B cell (primary cell): ENCODE results near the gene MYBPC3. TPM values are rescaled to one million over a fixed set of nuclear protein-coding genes. Genes with fewer than 3 reads are reported as not detected.

Experiments
- ATAC-seq: fragments of 200-7000 bp; cut with Tn5 transposase; one replicate; pipeline ENCODE4 v1.10.0; 2021; ENCODE audit warnings: low read depth, mild to moderate bottlenecking, moderate number of reproducible peaks, moderate library complexity
- CTCF ChIA-PET: fragments of 350-600 bp; sonication (Branson Sonifier 250); formaldehyde crosslinking; loops from one replicate; lab custom pipeline; 2021; ENCODE audit warnings: antibody characterized with exemption, inconsistent platforms; lab: Charles Lee
- POLR2A ChIA-PET: fragments of 350-600 bp; sonication (Branson Sonifier 250); formaldehyde crosslinking; loops from one replicate; lab custom pipeline; 2021; ENCODE audit warnings: antibody characterized with exemption; lab: Charles Lee
- DNase-seq: peaks from one replicate; pipeline ENCODE4 v3.0.0; 2013
- H2AFZ ChIP-seq: 2 replicates; pipeline ENCODE4 v1.6.1; 2012; ENCODE audit warnings: mild to moderate bottlenecking, low read depth, low read length; ENCODE audit not compliant: insufficient read depth, poor library complexity, severe bottlenecking
- H3K27ac ChIP-seq, 2 donors: 1 replicate in 1 of 2; 2 replicates in 1 of 2; pipeline ENCODE4 v1.5.1; 2012 to 2013; ENCODE audit warnings: low read length in 2 of 2, mild to moderate bottlenecking in 2 of 2, moderate library complexity in 1 of 2
- H3K27me3 ChIP-seq, 4 experiments: fragments of 200-600 bp in 1 of 4; sonication (generic) in 1 of 4; replicated peaks in 1 of 4; 1 replicate in 2 of 4; 2 replicates in 2 of 4; pipeline versions ENCODE4 v1.6.1 to v1.7.0; 2013 to 2016; ENCODE audit warnings: low read length in 3 of 4, mild to moderate bottlenecking in 2 of 4, mixed read lengths in 1 of 4, moderate library complexity in 1 of 4; ENCODE audit not compliant: insufficient read depth in 4 of 4, control insufficient read depth in 3 of 4; ENCODE audit errors: control extremely low read depth in 1 of 4
- H3K36me3 ChIP-seq, 2 experiments: replicated peaks in 1 of 2; 1 replicate in 1 of 2; 2 replicates in 1 of 2; pipeline versions ENCODE4 v1.6.1 to v1.7.1; 2013; ENCODE audit warnings: low read length in 1 of 2; ENCODE audit not compliant: insufficient read depth in 2 of 2, control insufficient read depth in 1 of 2; ENCODE audit errors: control extremely low read depth in 1 of 2, extremely low read depth in 1 of 2
- H3K4me1 ChIP-seq, 2 donors: fragments of 200-600 bp in 1 of 2; sonication (generic) in 1 of 2; 1 replicate in 1 of 2; 2 replicates in 1 of 2; pipeline versions ENCODE4 v1.5.1 to v1.6.1; 2013 to 2017; ENCODE audit warnings: low read length in 2 of 2; ENCODE audit not compliant: control insufficient read depth in 2 of 2, insufficient read depth in 2 of 2
- H3K4me2 ChIP-seq: replicated peaks from 2 replicates; pipeline ENCODE3; 2012; ENCODE audit warnings: mild to moderate bottlenecking, low read depth, low read length; ENCODE audit not compliant: poor library complexity, severe bottlenecking
- H3K4me3 ChIP-seq, 5 experiments: fragments of 200-600 bp in 1 of 5; sonication (generic) in 1 of 5; 1 replicate in 3 of 5; 2 replicates in 2 of 5; pipeline versions ENCODE4 v1.5.1 to v1.7.0; 2011 to 2016; ENCODE audit warnings: low read length in 4 of 5, mild to moderate bottlenecking in 4 of 5, low read depth in 2 of 5, control low read depth in 1 of 5, moderate library complexity in 1 of 5; ENCODE audit not compliant: insufficient read depth in 1 of 5; ENCODE audit errors: control extremely low read depth in 1 of 5, extremely low read depth in 1 of 5
- H3K79me2 ChIP-seq: fragments of 200-600 bp; sonication (generic); one replicate; pipeline ENCODE4 v1.6.0; 2016; ENCODE audit warnings: low read length; ENCODE audit not compliant: control insufficient read depth, insufficient read depth
- H3K9ac ChIP-seq: fragments of 200-600 bp; sonication (generic); 2 replicates; pipeline ENCODE4 v1.6.1; 2017; ENCODE audit warnings: mild to moderate bottlenecking, low read length, moderate library complexity
- H3K9me3 ChIP-seq, 3 donors: one replicate each; pipeline versions ENCODE4 v1.6.1 to v1.7.1; 2013; ENCODE audit warnings: low read length in 2 of 3; ENCODE audit not compliant: control insufficient read depth in 2 of 3, insufficient read depth in 1 of 3; ENCODE audit errors: control extremely low read depth in 1 of 3
- H4K20me1 ChIP-seq: 2 replicates; pipeline ENCODE4 v1.6.0; 2012; ENCODE audit warnings: mild to moderate bottlenecking, low read length; ENCODE audit not compliant: insufficient read depth, control insufficient read depth, poor library complexity, severe bottlenecking
- H3K27ac Mint-ChIP-seq: one replicate; pipeline ENCODE4 v1.8.0; 2021; ENCODE audit warnings: mixed read lengths
- H3K27me3 Mint-ChIP-seq: one replicate; pipeline ENCODE4 v1.8.0; 2021; ENCODE audit warnings: mixed read lengths
- H3K4me1 Mint-ChIP-seq: one replicate; pipeline ENCODE4 v1.8.0; 2021; ENCODE audit warnings: mixed read lengths
- H3K4me3 Mint-ChIP-seq: one replicate; pipeline ENCODE4 v1.8.0; 2021; ENCODE audit warnings: mixed read lengths
- H3K9me3 Mint-ChIP-seq: one replicate; pipeline ENCODE4 v1.8.0; 2022; ENCODE audit warnings: mixed read lengths; ENCODE audit not compliant: insufficient read depth
- EZH2 ChIP-seq: IDR thresholded peaks from 2 replicates; pipeline ENCODE4 v1.6.1; 2012; ENCODE audit warnings: borderline replicate concordance, low read depth, mild to moderate bottlenecking, moderate library complexity, low read length; ENCODE audit not compliant: insufficient read depth, poor library complexity, severe bottlenecking
- whole genome bisulfite sequencing: methylation state at CpG from one replicate; pipeline ENCODE4 v1.1.5; 2013; ENCODE audit warnings: missing lambda C conversion rate; ENCODE audit not compliant: insufficient coverage; 5-methylcytosine and 5-hydroxymethylcytosine counted together
- intact Hi-C: fragments of 100-400 bp; cut with micrococcal nuclease; formaldehyde crosslinking; loops from one replicate; pipeline ENCODE4 v1.10.0; 2022
- polyA plus RNA-seq: library from polyadenylated mRNA; depleted of rRNA; stranded (reverse); fragments of >200 nt; gene quantifications from 2 replicates; pipeline ENCODE4 v1.2.3, GENCODE V29; 2012
- total RNA-seq, 2 donors: library from RNA; stranded (reverse); fragments of 120-200 nt in 1 of 2; gene quantifications; 1 replicate in 1 of 2; 2 replicates in 1 of 2; pipeline versions ENCODE4 v1.2.3 to v1.2.4, GENCODE V29; 2013 to 2022
- TF ChIP-seq, protein P1 (sequence below): fragments of 200-600 bp; IDR thresholded peaks from one replicate; pipeline ENCODE4 v1.8.0; 2022; ENCODE audit warnings: antibody characterized with exemption, mild to moderate bottlenecking

MYBPC3 gene
- total and polyA plus RNA-seq, 2 donors (not counting 1 experiment from before 2014, with no cell fraction given), result 0.67 to 1.4 TPM

DNA sequence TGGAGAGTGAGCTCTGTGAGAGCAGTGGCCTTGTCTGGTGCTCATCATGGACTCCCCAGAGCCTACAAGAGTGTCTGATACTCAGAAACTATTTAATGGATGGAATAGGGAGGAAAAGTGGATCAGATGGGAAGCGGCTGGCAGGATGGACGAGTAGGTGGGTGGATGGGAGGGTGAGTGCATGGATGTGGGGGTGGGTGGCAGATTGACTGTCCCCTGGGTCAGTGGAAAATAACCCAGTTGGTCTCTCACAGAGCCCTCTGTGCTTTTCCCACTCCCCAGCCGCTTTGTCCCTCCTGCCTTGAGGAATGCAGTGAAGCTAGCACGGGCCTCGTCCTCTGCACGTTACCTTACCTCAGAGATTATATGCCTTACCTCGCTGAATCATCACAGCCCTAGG is 19.9 kb upstream of the MYBPC3 start:
- intact Hi-C loops, result loop anchor here (10.0 kb wide), 1 partner anchor 48 kb away; no protein-coding TSS in a partner anchor
- H3K27me3 ChIP-seq, result no peaks in the 10 kb centered on the region
- peaks cover 67% of the 10 kb centered on the region for H4K20me1 ChIP-seq
- no peak overlapping the region for H2AFZ ChIP-seq
- no peak overlapping the region for H3K27ac ChIP-seq
- Mint-ChIP-seq H3K4me3 (no peak overlapping the region), H3K27ac (peak overlapping the region; percentile 53), H3K27me3 (no peaks in the 10 kb centered on the region), H3K4me1 (peaks cover 52% of the 10 kb centered on the region), H3K9me3 (no peaks in the 10 kb centered on the region)
- peaks cover 33 to 38% of the 10 kb centered on the region in 2 donors for H3K4me1 ChIP-seq
- WGBS, result 100% methylated on average over 3 of the region's 7 CpGs
- TF ChIP-seq EZH2, result no peak
- TF ChIP-seq, protein P1, sequence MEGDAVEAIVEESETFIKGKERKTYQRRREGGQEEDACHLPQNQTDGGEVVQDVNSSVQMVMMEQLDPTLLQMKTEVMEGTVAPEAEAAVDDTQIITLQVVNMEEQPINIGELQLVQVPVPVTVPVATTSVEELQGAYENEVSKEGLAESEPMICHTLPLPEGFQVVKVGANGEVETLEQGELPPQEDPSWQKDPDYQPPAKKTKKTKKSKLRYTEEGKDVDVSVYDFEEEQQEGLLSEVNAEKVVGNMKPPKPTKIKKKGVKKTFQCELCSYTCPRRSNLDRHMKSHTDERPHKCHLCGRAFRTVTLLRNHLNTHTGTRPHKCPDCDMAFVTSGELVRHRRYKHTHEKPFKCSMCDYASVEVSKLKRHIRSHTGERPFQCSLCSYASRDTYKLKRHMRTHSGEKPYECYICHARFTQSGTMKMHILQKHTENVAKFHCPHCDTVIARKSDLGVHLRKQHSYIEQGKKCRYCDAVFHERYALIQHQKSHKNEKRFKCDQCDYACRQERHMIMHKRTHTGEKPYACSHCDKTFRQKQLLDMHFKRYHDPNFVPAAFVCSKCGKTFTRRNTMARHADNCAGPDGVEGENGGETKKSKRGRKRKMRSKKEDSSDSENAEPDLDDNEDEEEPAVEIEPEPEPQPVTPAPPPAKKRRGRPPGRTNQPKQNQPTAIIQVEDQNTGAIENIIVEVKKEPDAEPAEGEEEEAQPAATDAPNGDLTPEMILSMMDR, result no peak
- ChIA-PET POLR2A (no interaction called here), CTCF (interaction anchor here (1.0 to 7.3 kb wide), 9 partner anchors 20 to 220 kb away, joined by 3 to 345 read pairs (median 4); partner anchors contain the start of genes PSMC3 and SLC39A13)
- H3K79me2 ChIP-seq, result peaks cover 100% of the 10 kb centered on the region
- no peak for DNase-seq
- H3K9me3 ChIP-seq, result no peaks in the 10 kb centered on the region
- H3K36me3 ChIP-seq, result peaks cover 2 to 59% of the 10 kb centered on the region in 2 experiments
- H3K4me3 ChIP-seq, result no peak overlapping the region
- H3K9ac ChIP-seq, result no peak overlapping the region
- ATAC-seq, result no peak
- no peak overlapping the region for H3K4me2 ChIP-seq

DNA sequence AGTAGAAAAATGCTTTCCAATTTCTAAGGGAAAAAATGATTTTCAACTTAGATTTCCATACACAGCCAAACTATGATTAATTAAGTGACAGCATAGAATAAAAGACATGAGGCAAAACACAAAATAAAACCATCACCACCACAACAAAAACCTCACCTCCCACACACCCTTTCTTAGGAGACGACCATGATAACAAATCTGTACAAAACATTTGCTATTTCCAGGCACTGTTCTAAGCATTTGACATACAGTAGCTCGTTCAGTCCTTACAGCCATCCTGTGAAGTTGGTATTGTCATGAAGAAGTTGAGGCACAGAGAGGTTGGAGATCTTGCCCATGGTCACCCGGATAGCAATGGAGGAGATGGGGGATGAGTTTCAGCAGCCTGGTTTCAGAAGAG is 17.2 kb upstream of the MYBPC3 start:
- WGBS, result 100% methylated on average over 1 of the region's 3 CpGs
- POLR2A ChIA-PET, result no interaction called here

More for the DNA sequence above, 17.2 kb upstream of the MYBPC3 start:
- Mint-ChIP-seq H3K4me3 (no peak overlapping the region), H3K4me1 (peaks cover 43% of the 10 kb centered on the region), H3K27me3 (no peaks in the 10 kb centered on the region), H3K27ac (peak overlapping the region; percentile 67), H3K9me3 (no peaks in the 10 kb centered on the region)
- ATAC-seq (no peak), DNase-seq (no peak)
- Histone ChIP-seq H3K9ac (no peak overlapping the region), H3K27ac (peak overlapping the region in 1 of 2 donors; percentile 3), H3K4me2 (no peak overlapping the region), H3K9me3 (no peaks in the 10 kb centered on the region), H3K79me2 (peaks cover 100% of the 10 kb centered on the region), H3K4me3 (no peak overlapping the region), H3K36me3 (peaks cover 7 to 66% of the 10 kb centered on the region in 2 experiments), H4K20me1 (peaks cover 71% of the 10 kb centered on the region), H2AFZ (no peak overlapping the region), H3K4me1 (peaks cover 15 to 19% of the 10 kb centered on the region in 2 donors), H3K27me3 (no peaks in the 10 kb centered on the region)
- TF ChIP-seq EZH2, result no peak
- TF ChIP-seq, protein P1, result no peak
- CTCF ChIA-PET, result interaction anchor here (7.3 kb wide), 1 partner anchor 36 kb away, joined by 345 read pairs; the partner anchor contains the start of gene SLC39A13
- intact Hi-C loops, result loop anchor here (10.0 kb wide), 1 partner anchor 45 kb away; no protein-coding TSS in a partner anchor
